VCaP (cell line): ENCODE data around the gene TMEM186.

Experiments
- H3K27ac ChIP-seq: fragments of 450-650 bp; 2 replicates; pipeline ENCODE4 v1.5.1; 2017
- TF ChIP-seq, protein P1 (sequence below): fragments of 450-650 bp; conservative IDR thresholded peaks from 2 replicates; pipeline ENCODE4 v1.5.1; 2017; ENCODE audit warnings: mild to moderate bottlenecking, moderate library complexity

The TMEM186 gene

DNA sequence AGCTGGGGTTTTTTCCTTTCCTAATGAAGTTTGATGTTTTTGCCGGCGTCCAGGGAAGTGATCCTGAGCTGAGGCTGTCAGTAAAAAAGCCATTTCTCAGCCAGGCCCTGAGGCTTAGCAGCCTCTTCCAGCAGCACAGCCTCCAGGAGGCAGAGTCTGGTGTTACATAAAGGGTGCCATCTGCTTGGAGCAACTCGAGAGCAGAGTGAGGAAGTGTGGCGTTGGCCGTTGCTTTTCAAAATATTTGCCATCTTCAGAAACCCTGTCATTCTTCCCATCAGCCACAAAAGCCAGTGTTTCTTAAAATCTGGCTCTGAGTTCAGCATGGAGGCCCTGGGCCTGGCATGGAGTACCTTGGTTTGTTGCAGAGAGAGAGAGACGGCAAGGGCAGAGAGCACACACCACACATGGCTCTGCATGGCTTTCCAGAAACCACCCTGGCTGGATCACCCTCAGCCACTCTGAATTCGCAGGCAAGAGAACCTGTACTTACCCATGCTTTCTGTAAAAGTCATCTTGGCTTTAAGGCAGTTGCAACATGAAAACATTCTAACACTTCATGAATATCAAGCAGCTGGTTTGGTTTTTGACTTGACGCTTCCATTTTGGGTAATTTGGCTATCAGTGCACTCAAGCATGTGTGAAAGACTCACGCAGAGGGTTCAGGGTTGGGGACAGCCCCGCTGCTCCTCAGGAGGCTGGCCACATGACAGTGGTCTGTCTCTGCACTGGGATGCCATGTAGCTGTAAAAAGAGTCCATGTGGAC, 21.2 kb upstream of the TMEM186 start:
- no peak overlapping the region for H3K27ac ChIP-seq
- TF ChIP-seq, protein P1, sequence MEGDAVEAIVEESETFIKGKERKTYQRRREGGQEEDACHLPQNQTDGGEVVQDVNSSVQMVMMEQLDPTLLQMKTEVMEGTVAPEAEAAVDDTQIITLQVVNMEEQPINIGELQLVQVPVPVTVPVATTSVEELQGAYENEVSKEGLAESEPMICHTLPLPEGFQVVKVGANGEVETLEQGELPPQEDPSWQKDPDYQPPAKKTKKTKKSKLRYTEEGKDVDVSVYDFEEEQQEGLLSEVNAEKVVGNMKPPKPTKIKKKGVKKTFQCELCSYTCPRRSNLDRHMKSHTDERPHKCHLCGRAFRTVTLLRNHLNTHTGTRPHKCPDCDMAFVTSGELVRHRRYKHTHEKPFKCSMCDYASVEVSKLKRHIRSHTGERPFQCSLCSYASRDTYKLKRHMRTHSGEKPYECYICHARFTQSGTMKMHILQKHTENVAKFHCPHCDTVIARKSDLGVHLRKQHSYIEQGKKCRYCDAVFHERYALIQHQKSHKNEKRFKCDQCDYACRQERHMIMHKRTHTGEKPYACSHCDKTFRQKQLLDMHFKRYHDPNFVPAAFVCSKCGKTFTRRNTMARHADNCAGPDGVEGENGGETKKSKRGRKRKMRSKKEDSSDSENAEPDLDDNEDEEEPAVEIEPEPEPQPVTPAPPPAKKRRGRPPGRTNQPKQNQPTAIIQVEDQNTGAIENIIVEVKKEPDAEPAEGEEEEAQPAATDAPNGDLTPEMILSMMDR, result no peak

DNA sequence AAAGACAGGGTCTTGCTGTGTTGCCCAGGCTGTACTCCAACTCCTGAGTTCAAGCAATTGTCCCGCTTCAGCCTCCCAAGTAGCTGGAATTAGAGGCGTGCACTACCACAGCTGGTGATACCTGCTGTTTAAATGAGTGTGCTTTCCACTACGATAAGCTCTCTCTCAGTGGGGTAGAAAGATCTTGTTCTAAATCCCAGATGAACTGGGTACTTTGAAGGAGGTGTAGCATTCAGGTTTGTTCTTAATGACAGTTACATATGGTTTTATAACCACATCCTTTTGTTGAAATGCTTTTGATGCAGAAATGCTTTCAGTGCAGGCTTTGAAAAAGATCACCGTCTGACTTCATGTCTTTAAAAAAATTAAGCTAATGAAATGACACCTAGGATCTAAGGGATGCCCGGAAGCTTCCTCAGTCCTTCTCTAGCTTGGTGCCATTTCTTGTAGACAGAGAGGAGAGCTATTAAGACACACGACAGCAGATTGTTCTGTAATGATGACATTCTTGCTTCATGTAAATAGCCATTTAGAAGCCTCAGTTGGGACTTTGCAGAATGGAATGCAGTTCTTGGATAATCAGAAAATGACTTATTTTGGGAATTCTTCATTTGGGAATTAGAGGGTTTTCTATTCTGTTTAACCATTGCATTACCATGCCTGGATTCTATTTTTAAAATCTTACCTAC, 19.7 kb upstream of the TMEM186 start:
- TF ChIP-seq, protein P1, result no peak
- H3K27ac ChIP-seq, result no peak overlapping the region

DNA sequence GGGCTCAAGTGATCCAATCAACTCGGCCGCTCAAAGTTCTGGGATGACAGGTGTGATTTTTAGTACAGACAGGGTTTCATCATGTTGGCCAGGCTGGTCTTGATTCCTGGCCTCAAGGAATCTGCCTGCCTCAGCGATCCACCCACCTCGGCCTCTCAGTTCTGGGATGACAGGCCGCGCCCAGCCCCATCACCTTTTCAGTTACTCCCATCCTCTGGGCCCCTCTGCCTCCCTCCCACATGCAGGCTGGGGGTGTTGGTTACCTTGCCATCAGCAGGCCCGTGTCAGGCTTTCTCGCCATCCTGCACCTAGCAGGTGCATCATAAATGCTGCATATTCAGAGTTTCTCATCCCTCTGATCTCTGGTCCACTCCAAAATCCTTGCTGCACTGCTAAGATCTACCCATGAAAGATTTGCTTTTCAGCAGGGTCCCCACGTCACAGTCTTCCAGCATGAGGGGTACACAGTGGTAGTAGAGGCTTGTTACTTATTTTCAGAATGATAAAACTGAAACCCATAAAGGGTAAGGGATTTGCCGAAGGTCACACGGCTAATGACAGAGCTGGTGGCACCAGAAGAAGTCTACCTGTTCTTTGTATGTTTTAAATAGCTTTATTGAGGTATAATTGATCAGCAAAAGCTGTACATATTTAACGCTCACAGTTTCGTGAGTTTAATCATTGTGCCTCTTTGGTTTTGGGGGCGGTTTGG, 16.8 kb upstream of the TMEM186 start:
- TF ChIP-seq, protein P1, result no peak
- no peak overlapping the region for H3K27ac ChIP-seq

DNA sequence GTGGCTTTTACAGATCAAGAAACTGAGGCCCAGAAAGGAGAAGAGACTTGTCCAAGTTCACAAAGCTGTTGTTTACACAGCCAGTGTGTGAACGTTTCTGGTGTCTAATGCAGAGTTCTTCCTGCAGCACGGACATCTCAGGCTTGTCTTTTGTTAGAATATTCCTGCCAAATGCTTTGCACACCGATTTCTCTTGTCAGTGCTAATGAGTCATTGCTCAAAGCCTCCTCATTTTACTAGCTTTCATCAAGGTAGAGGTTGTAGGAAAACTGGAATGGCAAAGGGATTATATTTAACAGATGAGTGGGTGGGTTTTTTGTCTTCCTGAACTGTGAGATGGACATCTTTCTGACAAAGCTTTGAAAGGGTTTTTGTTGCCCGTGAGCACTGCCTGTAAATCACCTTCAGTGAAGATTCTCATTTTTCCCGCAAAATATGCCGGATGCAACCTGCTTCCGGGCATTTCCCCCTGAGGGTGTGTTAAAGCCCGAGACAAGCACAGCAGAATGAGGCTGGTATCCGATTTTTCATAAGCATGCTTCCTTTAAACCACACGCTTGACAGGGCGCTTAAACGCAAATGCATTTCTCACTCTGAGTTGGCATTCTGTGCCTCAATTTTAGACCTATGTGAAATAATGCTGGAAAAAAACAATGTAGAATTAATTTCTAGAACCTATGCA, 14.9 kb upstream of the TMEM186 start:
- H3K27ac ChIP-seq, result no peak overlapping the region
- TF ChIP-seq, protein P1, result no peak

DNA sequence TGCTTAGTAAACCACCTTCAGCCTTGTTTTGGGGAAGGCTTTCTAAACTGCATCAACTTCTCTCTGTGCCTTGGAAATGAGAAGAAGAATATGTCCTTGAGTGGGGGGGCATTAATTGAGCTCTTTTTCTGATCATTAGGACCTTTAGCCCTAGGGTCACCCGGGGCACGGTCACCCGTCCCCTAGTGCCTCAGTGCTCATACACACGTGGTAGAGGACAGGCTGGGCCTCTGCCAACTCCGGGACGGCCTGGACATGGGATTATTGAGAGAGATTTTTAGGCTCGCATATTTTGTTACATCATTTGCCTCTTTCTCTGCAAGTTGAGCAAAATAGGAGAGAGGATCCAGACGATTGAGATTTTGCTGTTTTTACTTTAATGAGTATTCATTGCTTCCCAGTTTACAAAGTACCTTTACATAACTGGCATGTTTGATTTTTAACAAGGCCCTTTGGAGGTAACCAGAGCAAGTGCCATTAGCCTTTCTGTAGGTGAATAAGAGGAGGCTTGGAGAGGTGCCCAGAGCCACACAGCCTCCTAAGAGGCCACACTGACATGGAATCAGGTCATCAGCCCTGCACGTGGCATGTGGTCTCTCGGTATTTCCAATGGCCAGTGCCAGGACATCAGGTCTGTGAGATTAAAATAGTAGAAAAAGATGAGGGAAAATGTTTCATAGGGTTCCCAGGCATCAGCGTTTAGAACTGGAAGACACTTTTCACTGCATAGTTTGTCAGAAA, 11.3 kb upstream of the TMEM186 start:
- H3K27ac ChIP-seq, result no peak overlapping the region
- TF ChIP-seq, protein P1, result no peak

DNA sequence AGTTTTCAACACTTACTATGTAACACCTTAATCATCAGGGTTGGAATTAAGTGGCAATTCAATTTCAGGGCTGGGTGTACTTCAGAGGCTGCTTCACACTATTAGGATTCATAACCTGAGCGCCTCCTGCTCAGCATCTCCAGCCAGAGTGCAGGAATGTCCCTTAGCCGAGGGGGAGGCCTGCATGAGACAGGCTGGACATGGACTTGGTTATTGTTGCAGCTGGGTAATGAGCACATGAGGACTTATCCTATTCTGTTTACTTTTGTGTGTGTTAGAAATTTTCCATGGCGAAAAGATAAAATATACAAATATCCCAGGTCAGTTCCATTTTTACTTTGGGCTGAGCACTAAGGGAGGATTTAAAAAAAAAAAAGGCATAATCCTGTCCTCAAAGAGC, 10.6 kb upstream of the TMEM186 start:
- TF ChIP-seq, protein P1, result no peak
- no peak overlapping the region for H3K27ac ChIP-seq
